ENCODE results near the gene CDC42SE2.
"Not testable (repeated sequence)": the region's sequence is repeated elsewhere in the genome, so short reads cannot be mapped to it uniquely, and the experiment has no call there.

- not testable (repeated sequence) for TF ChIP-seq POLR2A, CTCF (IDR thresholded peaks at IDR 0.05)
Observed at GRCh38 chr5:131380238-131380637, 116.4 kb downstream of the CDC42SE2 start.
